GM12874 (cell line): ENCODE results near the gene HBE1.

Experiments used
- TF ChIP-seq, protein P1 (sequence below): IDR thresholded peaks from 2 replicates; pipeline ENCODE4 v1.5.1; 2011; ENCODE audit warnings: low read depth, mild to moderate bottlenecking, control low read depth, low read length, moderate library complexity; ENCODE audit not compliant: insufficient read depth

The HBE1 gene

DNA sequence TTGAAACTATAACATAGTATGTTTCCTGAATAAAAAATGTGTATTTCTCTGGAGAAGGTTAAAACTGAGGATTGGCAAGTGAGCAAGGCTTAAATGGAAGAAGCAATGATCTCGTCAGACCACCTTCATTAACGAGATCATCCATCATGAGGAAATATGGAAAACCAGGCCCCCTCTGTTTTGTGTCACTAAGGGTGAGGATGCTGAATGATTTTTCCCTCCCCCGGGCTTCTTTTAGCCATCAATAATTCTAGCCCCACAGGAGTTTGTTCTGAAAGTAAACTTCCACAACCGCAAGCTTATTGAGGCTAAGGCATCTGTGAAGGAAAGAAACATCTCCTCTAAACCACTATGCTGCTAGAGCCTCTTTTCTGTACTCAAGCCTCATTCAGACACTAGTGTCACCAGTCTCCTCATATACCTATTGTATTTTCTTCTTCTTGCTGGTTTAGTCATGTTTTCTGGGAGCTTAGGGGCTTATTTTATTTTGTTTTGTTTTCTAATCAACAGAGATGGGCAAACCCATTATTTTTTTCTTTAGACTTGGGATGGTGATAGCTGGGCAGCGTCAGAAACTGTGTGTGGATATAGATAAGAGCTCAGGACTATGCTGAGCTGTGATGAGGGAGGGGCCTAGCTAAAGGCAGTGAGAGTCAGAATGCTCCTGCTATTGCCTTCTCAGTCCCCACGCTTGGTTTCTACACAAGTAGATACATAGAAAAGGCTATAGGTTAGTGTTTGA is 5.8 kb upstream of the HBE1 start:
- TF ChIP-seq, protein P1, sequence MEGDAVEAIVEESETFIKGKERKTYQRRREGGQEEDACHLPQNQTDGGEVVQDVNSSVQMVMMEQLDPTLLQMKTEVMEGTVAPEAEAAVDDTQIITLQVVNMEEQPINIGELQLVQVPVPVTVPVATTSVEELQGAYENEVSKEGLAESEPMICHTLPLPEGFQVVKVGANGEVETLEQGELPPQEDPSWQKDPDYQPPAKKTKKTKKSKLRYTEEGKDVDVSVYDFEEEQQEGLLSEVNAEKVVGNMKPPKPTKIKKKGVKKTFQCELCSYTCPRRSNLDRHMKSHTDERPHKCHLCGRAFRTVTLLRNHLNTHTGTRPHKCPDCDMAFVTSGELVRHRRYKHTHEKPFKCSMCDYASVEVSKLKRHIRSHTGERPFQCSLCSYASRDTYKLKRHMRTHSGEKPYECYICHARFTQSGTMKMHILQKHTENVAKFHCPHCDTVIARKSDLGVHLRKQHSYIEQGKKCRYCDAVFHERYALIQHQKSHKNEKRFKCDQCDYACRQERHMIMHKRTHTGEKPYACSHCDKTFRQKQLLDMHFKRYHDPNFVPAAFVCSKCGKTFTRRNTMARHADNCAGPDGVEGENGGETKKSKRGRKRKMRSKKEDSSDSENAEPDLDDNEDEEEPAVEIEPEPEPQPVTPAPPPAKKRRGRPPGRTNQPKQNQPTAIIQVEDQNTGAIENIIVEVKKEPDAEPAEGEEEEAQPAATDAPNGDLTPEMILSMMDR, result no peak

DNA sequence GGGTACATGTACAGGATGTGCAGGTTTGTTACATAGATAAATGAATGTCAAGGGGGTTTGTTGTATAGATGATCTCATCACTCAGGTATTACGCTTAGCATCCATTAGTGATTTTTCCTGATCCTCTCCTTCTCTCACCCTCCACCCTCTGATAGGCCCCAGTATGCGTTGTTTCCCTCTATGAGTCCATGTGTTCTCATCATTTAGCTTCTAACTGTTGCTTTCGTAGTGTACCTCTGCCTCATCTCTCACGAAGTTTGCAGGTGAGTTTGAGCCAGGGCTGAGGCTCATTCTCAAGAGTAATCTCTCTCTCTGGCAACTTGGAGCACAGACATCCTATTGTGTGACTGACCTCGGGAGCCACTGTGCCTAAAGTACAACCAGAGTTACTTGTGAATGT is 4.7 kb upstream of the HBE1 start:
- TF ChIP-seq, protein P1, result no peak

DNA sequence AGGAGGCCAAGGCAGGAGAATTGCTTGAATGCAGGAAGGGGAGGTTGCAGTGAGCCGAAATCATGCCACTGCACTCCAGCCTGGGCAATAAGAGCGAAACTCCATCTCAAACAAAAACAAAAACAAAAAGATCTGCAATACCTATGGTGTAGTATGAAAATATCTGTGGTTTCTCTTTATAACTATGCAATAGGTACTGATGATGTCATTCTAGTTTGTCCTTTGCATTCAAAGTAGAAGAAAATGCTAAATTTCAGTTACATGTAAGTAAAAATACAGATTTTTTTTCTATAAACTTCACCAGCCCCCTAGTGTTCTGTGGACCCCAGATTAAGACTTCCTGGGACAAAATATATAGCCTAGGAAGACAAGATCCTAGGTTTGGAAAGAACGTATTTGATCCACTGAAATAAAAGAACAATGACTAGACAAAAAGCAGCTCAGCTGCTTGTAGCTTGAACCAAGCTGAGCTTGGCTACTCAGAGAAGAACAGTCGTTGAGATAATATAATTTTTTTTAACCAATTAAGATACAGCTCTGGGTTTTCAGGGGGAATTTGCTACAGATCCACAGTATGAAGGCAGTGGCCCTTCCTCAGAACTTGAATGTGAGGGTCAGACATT is 2.8 kb upstream of the HBE1 start:
- TF ChIP-seq, protein P1, result no peak

DNA sequence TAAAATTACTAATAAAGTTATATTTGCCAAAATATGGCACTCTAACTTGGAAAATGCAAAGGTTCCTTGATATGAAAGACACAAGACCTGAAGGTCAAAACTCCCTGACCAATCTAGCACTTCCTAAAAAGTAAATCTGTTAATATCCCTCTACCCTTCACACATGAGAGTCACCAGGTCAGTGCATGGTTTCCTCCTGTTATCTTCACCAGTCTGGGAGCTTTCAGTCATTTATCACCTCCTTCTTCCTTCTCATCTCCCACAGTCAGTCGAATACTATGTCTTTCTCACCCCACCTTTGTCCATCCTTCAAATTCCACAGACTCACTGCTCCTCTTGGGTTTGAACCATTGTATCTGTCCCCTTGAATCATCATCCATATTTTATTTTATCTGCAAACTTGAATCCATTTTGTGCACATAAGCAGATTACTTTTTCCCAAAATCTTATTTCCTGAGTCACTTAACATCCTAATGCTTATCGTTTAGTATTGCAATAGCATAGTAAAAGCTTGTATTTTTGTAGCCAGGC is 2.6 kb downstream of the HBE1 start:
- TF ChIP-seq, protein P1, result no peak

DNA sequence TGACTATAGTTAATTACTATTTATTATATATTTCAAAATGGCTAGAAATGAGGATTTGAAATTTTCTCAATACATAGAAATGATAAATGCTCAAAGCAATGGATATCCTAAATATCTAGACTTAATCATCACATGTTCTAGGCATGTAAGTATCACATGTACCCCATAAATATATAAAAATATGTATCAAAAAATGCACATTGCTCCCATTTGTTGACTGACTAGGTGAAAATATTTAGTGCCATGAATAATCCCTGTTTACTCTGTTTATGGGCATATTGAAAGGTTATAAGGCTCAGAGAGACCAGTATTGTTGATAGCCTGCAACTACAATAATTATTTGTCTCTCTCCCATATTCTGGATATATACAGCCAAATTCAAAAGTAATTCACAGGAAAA is 3.1 kb downstream of the HBE1 start:
- TF ChIP-seq, protein P1, result no peak

DNA sequence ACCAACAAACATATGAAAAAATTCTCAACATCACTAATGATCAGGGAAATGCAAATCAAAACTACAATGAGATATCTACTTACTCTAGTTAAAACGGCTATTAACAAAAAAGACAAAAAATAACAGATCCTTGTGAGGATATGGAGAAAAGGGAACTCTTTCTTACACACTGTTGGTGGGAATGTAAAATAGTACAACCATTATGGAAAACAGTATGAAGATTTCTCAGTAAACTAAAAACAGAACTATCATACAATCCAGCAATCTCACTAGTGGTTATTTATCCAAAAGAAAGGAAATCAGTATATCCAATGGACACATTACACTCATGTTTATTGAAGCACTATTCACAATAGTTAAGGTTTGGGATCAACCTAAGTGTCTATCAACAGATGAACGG is 3.9 kb downstream of the HBE1 start:
- TF ChIP-seq, protein P1, result no peak

DNA sequence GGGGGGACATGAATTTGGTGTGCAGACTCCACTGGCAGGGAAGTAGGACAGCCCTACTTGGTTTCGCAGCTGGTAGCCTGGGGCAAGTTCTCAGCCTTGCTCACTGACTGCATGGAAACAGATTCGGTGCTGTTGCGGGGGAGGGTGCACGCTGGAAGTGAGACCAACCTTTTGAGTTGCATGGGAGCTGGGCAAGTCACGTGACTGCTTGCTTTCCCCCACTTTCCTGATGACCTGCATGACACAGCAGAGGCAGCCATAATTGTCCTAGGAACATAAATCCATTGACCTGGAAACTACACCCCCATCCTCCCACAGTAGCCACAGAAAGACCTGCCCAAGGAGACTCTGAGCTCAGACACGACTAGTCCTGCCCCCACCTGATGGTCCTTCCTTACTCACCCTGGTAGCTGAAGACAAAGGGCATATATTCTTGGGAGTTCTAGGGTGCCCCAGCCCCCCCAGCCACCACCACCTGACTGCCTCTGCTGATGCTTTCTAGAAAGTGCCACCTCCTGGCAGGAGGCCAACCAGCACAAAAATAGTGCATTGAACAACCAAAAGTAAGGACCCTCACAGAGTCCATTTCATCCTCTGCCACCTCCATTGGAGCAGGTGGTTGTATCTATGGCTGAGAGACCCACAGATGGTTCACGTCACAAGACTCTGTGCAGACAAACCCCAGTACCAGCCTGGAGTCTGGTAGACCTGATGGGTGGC is 11.0 kb downstream of the HBE1 start:
- TF ChIP-seq, protein P1, result no peak
